Brain microvascular endothelial cell (primary cell): ENCODE data around the gene USH1G.

Experiments
- DNase-seq: peaks from one replicate; pipeline ENCODE4 v3.0.0-alpha.2; 2020
- H3K27ac ChIP-seq: fragments of 250-450 bp; sonication (Bioruptor Pico); 2 replicates; pipeline ENCODE4 v1.5.1; 2020; ENCODE audit warnings: mild to moderate bottlenecking, moderate library complexity
- H3K27me3 ChIP-seq: fragments of 250-450 bp; sonication (Bioruptor Pico); replicated peaks from 2 replicates; pipeline ENCODE4 v1.5.1; 2020; ENCODE audit warnings: mild to moderate bottlenecking
- H3K36me3 ChIP-seq: fragments of 250-450 bp; sonication (Bioruptor Pico); replicated peaks from 2 replicates; pipeline ENCODE4 v1.5.1; 2020; ENCODE audit warnings: mild to moderate bottlenecking
- H3K4me3 ChIP-seq: 2 replicates; pipeline ENCODE4 v1.5.1; 2011; ENCODE audit warnings: low read depth, mild to moderate bottlenecking, control low read depth, low read length, moderate library complexity
- CTCF ChIP-seq: IDR thresholded peaks from 2 replicates; pipeline ENCODE4 v1.5.1; 2011; ENCODE audit warnings: low read depth, mild to moderate bottlenecking, moderate library complexity, low read length, control low read depth, inconsistent platforms; ENCODE audit errors: missing control alignments
- in situ Hi-C: cut with HindIII; loops from 2 replicates; pipeline ENCODE4 v1.10.0; 2017; ENCODE audit warnings: low sequenced_read_pairs, low pct_ligation_motif_present

The USH1G gene

GRCh38 chr17:74868251-74868907, 54.7 kb downstream of the USH1G start:
- no peaks in the 10 kb centered on the region for H3K27me3 ChIP-seq
- no peak for DNase-seq
- no peak overlapping the region for H3K4me3 ChIP-seq
- H3K36me3 ChIP-seq, result no peaks in the 10 kb centered on the region
- H3K27ac ChIP-seq, result no peak overlapping the region
- in situ Hi-C loops, result no loop called here
- TF ChIP-seq CTCF, result no peak

- in situ Hi-C loops, result no loop called here
- Histone ChIP-seq H3K4me3 (no peak overlapping the region), H3K27ac (no peak overlapping the region), H3K27me3 (peaks cover 5% of the 10 kb centered on the region), H3K36me3 (no peaks in the 10 kb centered on the region)
- TF ChIP-seq CTCF, result no peak
- DNase-seq, result no peak
Observed at GRCh38 chr17:74866198-74866835, 56.7 kb downstream of the USH1G start.
